GM21786 (cell line): Measurements from ENCODE around the gene BSG.

ENCODE experiments used
- ATAC-seq: cut with Tn5 transposase; IDR thresholded peaks from one replicate; pipeline ENCODE4 v1.9.1; 2021; ENCODE audit not compliant: unreplicated experiment

The BSG gene

DNA sequence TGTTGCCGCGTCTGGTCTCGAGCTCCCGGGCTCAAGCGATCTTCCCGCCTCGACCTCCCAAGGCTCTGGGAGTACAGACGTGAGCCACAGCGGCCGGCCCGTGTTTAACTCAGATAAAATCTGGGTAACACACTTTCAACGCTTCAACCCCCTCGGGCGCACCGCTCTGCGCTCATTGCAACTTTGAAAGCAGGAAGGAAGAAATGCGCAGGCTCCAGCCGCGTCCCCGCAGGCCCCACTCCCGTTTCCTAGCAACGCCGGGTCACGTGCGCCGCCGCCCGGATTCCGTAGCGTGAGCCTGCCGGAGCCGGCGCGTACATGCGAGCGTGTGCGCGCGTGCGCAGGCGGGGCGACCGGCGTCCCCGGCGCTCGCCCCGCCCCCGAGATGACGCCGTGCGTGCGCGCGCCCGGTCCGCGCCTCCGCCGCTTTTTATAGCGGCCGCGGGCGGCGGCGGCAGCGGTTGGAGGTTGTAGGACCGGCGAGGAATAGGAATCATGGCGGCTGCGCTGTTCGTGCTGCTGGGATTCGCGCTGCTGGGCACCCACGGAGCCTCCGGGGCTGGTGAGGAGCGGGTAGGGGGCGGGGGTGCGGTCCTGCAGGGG lies at the start of gene BSG:
BSG (plus strand) TSS at position 457 of the 603 bp plus-strand sequence; CDS start at position 496, 39 bp downstream.
- ATAC-seq, result peak; percentile 64

DNA sequence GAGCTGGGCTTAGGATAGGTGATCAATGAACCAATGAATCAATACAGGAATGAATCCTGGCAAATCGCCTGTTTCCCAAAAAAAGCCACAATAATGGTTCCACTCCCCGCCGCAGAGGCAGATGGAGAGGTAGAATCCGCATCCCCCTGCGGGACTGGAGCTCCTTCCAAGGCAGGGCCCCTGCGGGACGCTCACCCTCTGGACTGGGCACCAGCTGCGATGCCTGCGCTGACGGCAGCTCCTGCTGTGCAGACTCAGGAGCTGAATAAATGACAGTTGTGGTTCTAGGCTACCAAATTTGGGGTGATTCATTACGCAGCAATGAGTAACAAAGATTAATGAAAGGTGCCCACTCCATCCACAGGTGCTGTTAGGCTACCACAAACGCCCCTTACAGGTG lies 49.7 kb upstream of the BSG start:
- ATAC-seq, result no peak

GRCh38 chr19:524062-524674 lies 48.2 kb upstream of the BSG start:
- ATAC-seq, result no peak

GRCh38 chr19:525029-525428 lies 47.4 kb upstream of the BSG start:
- no peak for ATAC-seq

DNA sequence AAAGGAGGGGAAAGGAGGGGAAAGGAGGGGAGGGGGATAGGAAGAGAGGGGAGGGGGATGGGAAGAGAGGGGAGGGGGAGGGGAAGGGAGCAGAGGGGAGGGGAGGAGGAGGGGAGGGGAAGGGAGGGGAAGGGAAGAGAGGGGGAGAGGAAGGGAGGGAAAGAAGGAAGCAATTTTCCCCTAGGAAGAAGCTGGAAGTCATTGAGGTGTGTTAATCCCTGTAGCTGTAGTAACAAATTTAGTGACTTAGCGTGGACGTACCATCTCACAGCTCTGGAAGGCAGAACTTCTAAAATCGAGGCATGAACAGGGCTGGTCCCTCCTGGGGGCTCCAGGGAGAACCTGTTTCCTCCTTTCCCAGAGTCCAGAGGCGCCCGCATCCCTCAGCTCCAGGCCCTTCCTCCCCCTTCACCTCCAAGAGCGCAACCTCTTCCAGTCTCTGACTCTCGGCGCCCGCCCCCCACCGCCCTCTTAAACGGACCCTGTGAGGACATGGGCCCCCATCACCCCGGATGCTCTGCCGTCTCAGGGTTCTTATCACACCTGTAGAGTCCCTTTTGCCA lies 46.5 kb upstream of the BSG start:
- no peak for ATAC-seq

DNA sequence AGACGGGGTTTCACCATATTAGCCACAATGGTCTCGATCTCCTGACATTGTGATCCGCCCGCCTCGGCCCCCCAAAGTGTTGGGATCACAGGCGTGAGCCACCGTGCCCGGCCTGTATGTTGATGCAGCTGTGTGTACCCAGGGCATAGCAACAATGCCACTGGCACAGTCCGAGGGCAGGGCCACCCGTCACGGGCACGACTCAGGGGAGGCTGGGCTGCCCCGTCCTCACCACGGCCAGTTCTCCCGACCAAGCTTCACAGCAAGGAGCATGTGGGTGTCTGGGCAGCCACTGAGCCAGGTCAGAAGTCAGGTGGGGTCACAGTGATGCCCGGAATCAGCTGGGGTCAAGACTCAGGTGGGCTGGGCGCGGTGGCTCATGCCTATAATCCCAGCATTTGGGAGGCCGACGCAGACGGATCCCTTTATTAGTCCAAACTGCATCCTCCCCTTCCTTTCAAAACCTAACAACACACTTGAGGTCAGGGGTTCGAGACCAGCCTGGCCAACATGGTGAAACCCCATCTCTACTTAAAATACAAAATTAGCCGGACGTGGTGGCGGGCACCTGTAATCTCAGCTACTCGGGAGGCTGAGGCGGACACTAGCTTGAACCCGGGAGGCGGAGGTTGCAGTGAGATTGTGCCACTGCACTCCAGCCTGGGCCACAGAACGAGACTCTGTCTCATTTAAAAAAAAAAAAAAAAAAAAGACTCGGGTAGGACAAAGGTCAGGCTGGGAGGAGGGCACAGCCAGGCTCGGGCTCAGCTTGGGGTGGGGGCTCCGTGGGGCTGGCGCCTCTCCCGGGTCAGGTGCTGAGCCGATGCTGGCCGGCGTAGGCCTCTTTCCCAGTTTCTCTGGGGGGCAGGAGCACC lies 42.0 kb upstream of the BSG start:
- no peak for ATAC-seq

GRCh38 chr19:531009-531752 lies 41.2 kb upstream of the BSG start:
- ATAC-seq, result peak; percentile 56

DNA sequence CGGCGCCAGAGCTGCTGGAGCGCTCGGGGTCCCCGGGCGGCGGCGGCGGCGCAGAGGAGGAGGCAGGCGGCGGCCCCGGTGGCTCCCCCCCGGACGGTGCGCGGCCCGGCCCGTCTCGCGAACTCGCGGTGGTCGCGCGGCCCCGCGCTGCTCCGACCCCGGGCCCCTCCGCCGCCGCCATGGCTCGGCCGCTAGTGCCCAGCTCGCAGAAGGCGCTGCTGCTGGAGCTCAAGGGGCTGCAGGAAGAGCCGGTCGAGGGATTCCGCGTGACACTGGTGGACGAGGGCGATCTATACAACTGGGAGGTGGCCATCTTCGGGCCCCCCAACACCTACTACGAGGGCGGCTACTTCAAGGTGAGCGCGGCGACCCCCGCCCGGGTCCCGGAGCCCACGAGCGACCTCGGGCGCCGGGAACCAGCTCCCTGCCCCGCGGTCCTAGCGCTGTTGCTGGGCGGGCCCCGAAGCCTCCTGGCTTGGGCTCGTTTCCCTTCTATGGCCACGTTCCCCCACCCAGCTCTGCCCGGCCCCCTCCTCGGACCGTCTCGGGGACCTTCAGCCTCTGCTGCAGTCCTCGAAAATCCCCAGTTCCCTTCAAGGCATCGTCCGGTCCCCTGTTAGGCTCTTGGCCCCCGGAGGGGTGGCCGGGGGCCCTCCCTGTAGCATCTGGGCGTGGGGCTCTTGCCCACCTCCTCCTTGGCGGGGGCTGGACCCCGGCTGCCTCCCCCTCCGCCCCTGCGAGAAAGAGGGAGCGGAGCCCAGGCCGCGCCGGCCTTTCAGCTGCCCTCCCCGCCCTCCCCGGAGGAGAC lies 40.4 kb upstream of the BSG start, which contains the start of gene CDC34:
CDC34 (plus strand) TSS at position 8 of the 808 bp plus-strand sequence; CDS start at position 180, 172 bp downstream.
- ATAC-seq, result no peak

- no peak for ATAC-seq
Measured at GRCh38 chr19:532561-533363, 39.6 kb upstream of the BSG start.

DNA sequence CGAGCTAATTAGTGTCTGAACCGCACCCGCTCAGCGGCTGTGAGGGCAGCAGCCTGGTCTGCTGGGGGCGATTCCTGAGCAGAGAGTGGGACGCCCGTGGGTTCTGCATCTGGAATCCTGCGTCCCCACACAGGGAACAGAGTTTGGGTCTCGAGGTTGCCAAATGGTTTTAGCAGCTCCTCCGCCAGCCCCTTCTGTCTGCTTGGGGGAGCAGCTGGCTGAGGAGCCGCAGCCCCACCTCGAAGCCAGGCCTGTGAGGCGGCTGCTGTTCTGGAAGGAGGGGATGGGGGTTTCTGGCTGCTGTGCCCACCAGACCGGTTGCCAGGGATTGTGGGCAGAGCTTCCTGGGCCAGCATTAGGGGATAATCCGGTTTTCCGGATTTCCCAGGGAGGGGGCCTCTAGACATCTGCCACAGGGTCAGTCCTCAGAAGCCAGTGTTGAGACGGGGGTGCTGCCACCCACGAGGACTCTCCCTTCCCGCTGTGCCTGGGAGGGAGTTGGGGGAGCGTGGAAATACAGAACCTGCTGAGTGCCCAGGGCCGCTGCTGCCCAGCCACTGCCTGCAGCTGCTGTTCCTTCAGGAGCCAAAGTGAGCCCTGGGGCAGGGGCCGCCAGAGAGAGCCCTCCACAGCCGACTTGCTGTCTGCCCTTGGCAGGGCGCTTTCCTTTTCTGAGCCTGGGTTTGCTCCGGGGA lies 38.9 kb upstream of the BSG start:
- ATAC-seq, result no peak

GRCh38 chr19:534088-534487 lies 38.3 kb upstream of the BSG start:
- no peak for ATAC-seq

- ATAC-seq, result no peak
Measured at GRCh38 chr19:535017-535835, 37.2 kb upstream of the BSG start.

DNA sequence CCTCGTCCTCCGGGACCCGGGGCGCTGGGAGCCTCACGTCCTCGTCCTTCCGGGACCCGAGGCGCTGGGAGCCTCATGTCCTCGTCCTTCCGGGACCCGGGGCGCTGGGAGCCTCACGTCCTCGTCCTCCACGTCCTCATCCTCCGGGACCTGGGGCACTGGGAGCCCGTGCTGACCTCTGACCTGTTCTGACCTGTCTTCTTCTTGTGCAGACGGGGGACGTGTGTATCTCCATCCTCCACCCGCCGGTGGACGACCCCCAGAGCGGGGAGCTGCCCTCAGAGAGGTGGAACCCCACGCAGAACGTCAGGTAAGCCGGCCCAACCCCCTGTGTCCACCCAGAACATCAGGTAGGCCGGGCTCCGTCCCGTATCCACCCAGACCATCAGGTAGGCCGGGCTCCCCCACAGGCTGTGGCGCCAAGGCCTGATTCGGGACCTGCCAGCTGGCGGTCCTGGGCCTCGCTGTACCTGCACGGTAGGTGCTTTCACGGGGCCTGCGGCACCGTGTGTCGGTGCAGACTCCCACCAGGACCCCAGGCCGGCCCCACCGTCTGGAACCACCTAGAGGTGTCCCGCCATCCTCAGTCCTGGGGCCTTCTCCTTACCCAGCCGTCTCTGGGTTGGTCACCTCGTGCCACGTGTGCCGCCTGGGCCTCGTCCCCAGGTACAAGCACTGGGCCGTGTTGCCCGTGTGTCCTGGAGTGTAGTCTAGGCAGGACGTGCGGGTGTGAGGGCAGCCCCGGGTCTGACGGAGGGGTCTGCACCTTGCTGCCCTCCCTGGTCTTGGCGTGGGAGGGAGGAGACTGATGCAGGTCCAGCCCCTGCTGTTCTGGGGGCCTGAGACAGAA lies 36.1 kb upstream of the BSG start:
- ATAC-seq, result no peak

- no peak for ATAC-seq
Measured at GRCh38 chr19:536881-537404, 35.5 kb upstream of the BSG start.

DNA sequence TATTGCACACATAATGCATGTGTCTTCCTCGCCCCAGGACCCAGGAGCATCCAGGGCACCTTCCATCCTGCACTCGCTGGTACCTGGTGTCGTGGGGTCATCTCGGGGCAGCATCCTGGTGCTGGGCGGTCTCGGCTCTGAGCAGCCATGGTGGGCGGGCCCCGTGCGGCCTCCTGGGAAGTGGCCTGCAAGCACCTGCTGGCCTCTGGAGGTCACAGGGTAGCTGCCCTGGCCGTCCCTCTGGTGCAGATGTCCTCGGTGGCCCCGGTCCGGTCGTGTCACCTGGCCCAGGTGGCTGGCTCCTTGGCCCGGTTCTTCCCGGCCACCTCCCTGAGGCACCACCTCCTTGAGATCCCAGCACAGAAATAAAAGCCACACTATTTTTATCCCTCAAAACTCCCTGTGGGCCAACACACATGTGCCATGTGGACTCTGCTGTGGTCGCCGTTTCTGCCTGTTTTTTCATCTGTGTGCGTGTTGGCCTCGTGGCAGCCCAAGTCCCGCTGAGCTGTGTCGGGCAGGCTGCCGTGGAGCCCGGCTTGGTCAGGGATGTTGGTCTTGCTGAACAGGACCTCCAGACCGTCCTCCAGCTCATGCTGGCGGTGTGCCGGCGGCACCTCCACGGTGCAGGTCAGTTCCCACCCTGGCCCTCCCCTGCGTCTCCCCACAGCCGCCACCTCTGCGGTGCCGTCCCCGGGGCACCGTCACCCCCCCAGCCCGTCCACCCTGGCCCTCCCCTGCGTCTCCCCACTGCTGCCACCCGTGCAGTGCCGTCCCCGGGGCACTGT lies 33.6 kb upstream of the BSG start:
- ATAC-seq, result no peak
